Endodermal cell (in vitro differentiated cells): ENCODE measurements around the gene XRN2. TPM values are rescaled to one million over a fixed set of nuclear protein-coding genes. Genes with fewer than 3 reads are reported as not detected.
A peak's percentile ranks its signal among the peaks of the same experiment; 100 is the strongest.

Experiments used
- DNase-seq: peaks from one replicate; pipeline ENCODE4 v3.0.0-alpha.2; 2017
- H3K27ac ChIP-seq: 2 replicates; pipeline ENCODE4 v1.5.1; 2013; ENCODE audit warnings: mild to moderate bottlenecking, low read depth, low read length, moderate library complexity
- H3K27me3 ChIP-seq: 2 replicates; pipeline ENCODE4 v1.6.1; 2013; ENCODE audit warnings: mild to moderate bottlenecking, low read length, moderate library complexity; ENCODE audit not compliant: insufficient read depth, control insufficient read depth, poor library complexity, severe bottlenecking
- H3K36me3 ChIP-seq: 2 replicates; pipeline ENCODE4 v1.7.0; 2013; ENCODE audit warnings: mild to moderate bottlenecking, low read length, moderate library complexity; ENCODE audit not compliant: control insufficient read depth, insufficient read depth
- H3K4me1 ChIP-seq: one replicate; pipeline ENCODE4 v1.7.0; 2013; ENCODE audit warnings: low read length; ENCODE audit not compliant: control insufficient read depth, insufficient read depth
- H3K4me3 ChIP-seq: 2 replicates; pipeline ENCODE4 v1.5.1; 2013; ENCODE audit warnings: mild to moderate bottlenecking, low read length, moderate library complexity
- H3K9ac ChIP-seq: 2 replicates; pipeline ENCODE4 v1.6.1; 2013; ENCODE audit warnings: mild to moderate bottlenecking, low read length, moderate library complexity; ENCODE audit not compliant: poor library complexity, severe bottlenecking; ENCODE audit errors: extremely low read depth
- H3K9me3 ChIP-seq: 2 replicates; pipeline ENCODE4 v1.6.1; 2013; ENCODE audit warnings: mild to moderate bottlenecking, low read length, moderate library complexity; ENCODE audit not compliant: control insufficient read depth
- H3K27ac Mint-ChIP-seq: 2 replicates; pipeline ENCODE4 v1.8.0; 2020; ENCODE audit warnings: mixed read lengths
- H3K27me3 Mint-ChIP-seq: 2 replicates; pipeline ENCODE4 v1.8.0; 2021; ENCODE audit warnings: mild to moderate bottlenecking, mixed read lengths; ENCODE audit not compliant: insufficient read depth
- H3K36me3 Mint-ChIP-seq: 2 replicates; pipeline ENCODE4 v1.8.0; 2020; ENCODE audit warnings: low read depth, mixed read lengths
- H3K4me1 Mint-ChIP-seq: 2 replicates; pipeline ENCODE4 v1.8.0; 2020; ENCODE audit warnings: mixed read lengths
- H3K4me3 Mint-ChIP-seq: 2 replicates; pipeline ENCODE4 v1.8.0; 2020; ENCODE audit warnings: mild to moderate bottlenecking, moderate library complexity, mixed read lengths
- H3K9me3 Mint-ChIP-seq: 2 replicates; pipeline ENCODE4 v1.8.0; 2020; ENCODE audit warnings: mild to moderate bottlenecking, mixed read lengths
- CTCF ChIP-seq: fragments of 200-600 bp; sonication (generic); conservative IDR thresholded peaks from 2 replicates; pipeline ENCODE4 v1.5.0; 2021; ENCODE audit warnings: antibody characterized with exemption, mild to moderate bottlenecking
- WGBS, 2 experiments: methylation state at CpG; one replicate each; pipeline versions ENCODE4 v1.1.5 to v1.1.7; 2013; ENCODE audit warnings: missing lambda C conversion rate in 2 of 2, mixed read lengths in 1 of 2; ENCODE audit not compliant: insufficient coverage in 1 of 2, insufficient read length in 1 of 2; 5-methylcytosine and 5-hydroxymethylcytosine counted together
- total RNA-seq, 2 donors: library from RNA; stranded (reverse); fragmentation: NEBNext Ultra II Directional in 1 of 2; extraction: Animal tissue kit (Norgen Biotek cat#: 25700) in 1 of 2; gene quantifications; 2 replicates in 1 of 2; 3 replicates in 1 of 2; pipeline ENCODE4 v1.2.1, GENCODE V29; 2021

The XRN2 gene
- total RNA-seq, 2 donors from 2014 or later = 91.5 to 101 TPM

GRCh38 chr20:21436205-21436604 is 133.1 kb downstream of the XRN2 start:
- Mint-ChIP-seq H3K4me3 (no peak overlapping the region), H3K9me3 (no peaks in the 10 kb centered on the region), H3K36me3 (no peaks in the 10 kb centered on the region), H3K27ac (no peak overlapping the region), H3K27me3 (peaks cover 17% of the 10 kb centered on the region), H3K4me1 (no peaks in the 10 kb centered on the region)
- Histone ChIP-seq H3K4me3 (no peak overlapping the region), H3K36me3 (no peaks in the 10 kb centered on the region), H3K27me3 (no peaks in the 10 kb centered on the region), H3K9me3 (no peaks in the 10 kb centered on the region), H3K4me1 (no peaks in the 10 kb centered on the region), H3K27ac (peak overlapping the region; percentile 82), H3K9ac (no peak overlapping the region)
- 69 to 81% methylated on average over 3 to 4 of the region's 4 CpGs for WGBS, 2 experiments
- no peak for DNase-seq
- TF ChIP-seq CTCF = no peak

- no peaks in the 10 kb centered on the region for H3K36me3 ChIP-seq
- no peaks in the 10 kb centered on the region for H3K4me1 ChIP-seq
- TF ChIP-seq CTCF = no peak
- WGBS, 2 experiments = 80 to 100% methylated on average over 1 of the region's 1 CpG
- H3K27ac Mint-ChIP-seq = no peak overlapping the region
- H3K4me1 Mint-ChIP-seq = no peaks in the 10 kb centered on the region
- DNase-seq = no peak
- H3K36me3 Mint-ChIP-seq = no peaks in the 10 kb centered on the region
- no peaks in the 10 kb centered on the region for H3K9me3 ChIP-seq
- no peaks in the 10 kb centered on the region for H3K27me3 ChIP-seq
- H3K27ac ChIP-seq = no peak overlapping the region
- no peaks in the 10 kb centered on the region for H3K9me3 Mint-ChIP-seq
- H3K27me3 Mint-ChIP-seq = peaks cover 15% of the 10 kb centered on the region
- no peak overlapping the region for H3K9ac ChIP-seq
- no peak overlapping the region for H3K4me3 ChIP-seq
- H3K4me3 Mint-ChIP-seq = no peak overlapping the region
Observed at GRCh38 chr20:21437248-21437647, 134.1 kb downstream of the XRN2 start.

GRCh38 chr20:21437816-21438215 is 134.7 kb downstream of the XRN2 start:
- no peaks in the 10 kb centered on the region for H3K4me1 ChIP-seq
- peaks cover 11% of the 10 kb centered on the region for H3K27me3 Mint-ChIP-seq
- no peak overlapping the region for H3K27ac Mint-ChIP-seq
- no peaks in the 10 kb centered on the region for H3K9me3 Mint-ChIP-seq
- H3K27ac ChIP-seq = no peak overlapping the region
- no peaks in the 10 kb centered on the region for H3K9me3 ChIP-seq
- no peak for TF ChIP-seq CTCF
- no peaks in the 10 kb centered on the region for H3K36me3 ChIP-seq
- H3K4me3 ChIP-seq = no peak overlapping the region
- WGBS, 2 experiments = 95% methylated on average over 2 of the region's 2 CpGs; no CpG with 5 or more reads in 1 of the 2 experiments
- no peak overlapping the region for H3K9ac ChIP-seq
- no peaks in the 10 kb centered on the region for H3K36me3 Mint-ChIP-seq
- no peak overlapping the region for H3K4me3 Mint-ChIP-seq
- H3K4me1 Mint-ChIP-seq = no peaks in the 10 kb centered on the region
- no peaks in the 10 kb centered on the region for H3K27me3 ChIP-seq
- no peak for DNase-seq

Other genes starting within 250 kb of the XRN2 start
- 1 to 10 TPM in 1 of 2 donors, not detected in 1; 2.0 TPM for gene LINC00237, start 197.0 kb upstream of the XRN2 start, total RNA-seq
- gene KIZ, start 177.2 kb upstream of the XRN2 start, total RNA-seq = 10 to 100 TPM; 50.3 to 50.8 TPM
- gene NKX2-4, start 94.2 kb downstream of the XRN2 start, total RNA-seq = not detected
- 1 to 10 TPM in 1 of 2 donors, under 1 TPM in 1; 0.31 to 1.5 TPM for gene NKX2-2, start 210.7 kb downstream of the XRN2 start, total RNA-seq